HepG2 (cell line): ENCODE measurements around the gene TAPBP. TPM values are rescaled to one million over a fixed set of nuclear protein-coding genes. Genes with fewer than 3 reads are reported as not detected.

Experiments used
- ARNTL ChIP-seq: sonication (generic); formaldehyde crosslinking; IDR thresholded peaks from 2 replicates; pipeline ENCODE4 v1.4.0; 2020; ENCODE audit warnings: mild to moderate bottlenecking, missing genetic modification reagents
- HIVEP1 ChIP-seq: sonication (generic); formaldehyde crosslinking; IDR thresholded peaks from 2 replicates; pipeline ENCODE4 v1.4.0; 2020; ENCODE audit warnings: mild to moderate bottlenecking, missing genetic modification reagents
- KDM1A ChIP-seq: IDR thresholded peaks from 2 replicates; pipeline ENCODE4 v1.6.1; 2016; ENCODE audit warnings: missing compliant biosample characterization
- KLF13 ChIP-seq: sonication (generic); formaldehyde crosslinking; IDR thresholded peaks from 2 replicates; pipeline ENCODE4 v1.4.0; 2020; ENCODE audit warnings: mild to moderate bottlenecking, missing genetic modification reagents
- MTA3 ChIP-seq: sonication (generic); formaldehyde crosslinking; IDR thresholded peaks from 2 replicates; pipeline ENCODE4 v1.4.0; 2020; ENCODE audit warnings: missing genetic modification reagents
- RNF2 ChIP-seq: fragments of 450-650 bp; conservative IDR thresholded peaks from 2 replicates; pipeline ENCODE4 v1.6.1; 2016; ENCODE audit warnings: low read depth
- SNAI1 ChIP-seq: sonication (generic); formaldehyde crosslinking; IDR thresholded peaks from 2 replicates; pipeline ENCODE4 v1.5.0; 2020; ENCODE audit warnings: mild to moderate bottlenecking, missing genetic modification reagents, borderline replicate concordance
- ZNF138 ChIP-seq: sonication (generic); formaldehyde crosslinking; IDR thresholded peaks from 2 replicates; pipeline ENCODE4 v1.5.0; 2020; ENCODE audit warnings: mild to moderate bottlenecking, low read depth, missing genetic modification reagents
- ZNF160 ChIP-seq: sonication (generic); formaldehyde crosslinking; IDR thresholded peaks from 2 replicates; pipeline ENCODE4 v1.8.0; 2022; ENCODE audit warnings: mild to moderate bottlenecking, inconsistent platforms, missing genetic modification reagents
- ZNF253 ChIP-seq: sonication (generic); formaldehyde crosslinking; IDR thresholded peaks from 2 replicates; pipeline ENCODE4 v1.8.0; 2022; ENCODE audit warnings: mild to moderate bottlenecking, missing genetic modification reagents, borderline replicate concordance
- ZNF564 ChIP-seq: sonication (generic); formaldehyde crosslinking; IDR thresholded peaks from 2 replicates; pipeline ENCODE4 v1.8.1; 2023; ENCODE audit warnings: mild to moderate bottlenecking, missing genetic modification reagents
- ZNF703 ChIP-seq: sonication (generic); formaldehyde crosslinking; IDR thresholded peaks from 2 replicates; pipeline ENCODE4 v1.5.1; 2020; ENCODE audit warnings: missing genetic modification reagents, mild to moderate bottlenecking, moderate library complexity, borderline replicate concordance
- ZNF878 ChIP-seq: sonication (generic); formaldehyde crosslinking; IDR thresholded peaks from 2 replicates; pipeline ENCODE4 v1.8.1; 2023; ENCODE audit warnings: mild to moderate bottlenecking, missing genetic modification reagents, moderate library complexity
- polyA plus RNA-seq, 8 experiments: library from polyadenylated mRNA; depleted of rRNA in 3 of 8; stranded (reverse) in 7 of 8; unstranded in 1 of 8; fragments of >200 nt; fragmentation: Illumina TruSeq in 4 of 8; extraction: Trizol in 4 of 8; gene quantifications; 2 replicates each; pipeline versions ENCODE4 v1.2.1 to v1.2.3, GENCODE V29; 2011 to 2016; ENCODE audit warnings: low read depth in 4 of 8, missing spikeins in 1 of 8, mixed read lengths in 1 of 8; ENCODE audit not compliant: insufficient read depth in 1 of 8
- total RNA-seq, 5 experiments: library from RNA; depleted of rRNA; stranded (reverse); fragments of >200 nt; fragmentation: Illumina TruSeq; extraction: Trizol; gene quantifications; 2 replicates each; pipeline ENCODE4 v1.2.3, GENCODE V29; 2016; ENCODE audit warnings: low read depth in 1 of 5
- TF ChIP-seq, protein P1 (sequence below): sonication (generic); formaldehyde crosslinking; IDR thresholded peaks from 2 replicates; pipeline ENCODE4 v1.5.0; 2020; ENCODE audit warnings: mild to moderate bottlenecking, missing genetic modification reagents, moderate library complexity
- TF ChIP-seq, protein P2 (sequence below): fragments of 450-650 bp; IDR thresholded peaks from 2 replicates; pipeline ENCODE4 v1.6.1; 2016
- TF ChIP-seq, protein P3 (sequence below): sonication (generic); formaldehyde crosslinking; conservative IDR thresholded peaks from 2 replicates; pipeline ENCODE4 v1.5.0; 2020; ENCODE audit warnings: missing genetic modification reagents
- TF ChIP-seq, protein P4 (sequence below), 2 experiments: sonication (generic) in 1 of 2; formaldehyde crosslinking in 1 of 2; IDR thresholded peaks; 2 replicates each; pipeline versions ENCODE4 v1.6.1 to v1.9.0; 2014 to 2022; ENCODE audit warnings: antibody characterized with exemption in 1 of 2, borderline replicate concordance in 1 of 2, inconsistent platforms in 1 of 2, low read depth in 1 of 2, missing genetic modification reagents in 1 of 2

TAPBP gene
- total and polyA plus RNA-seq, 2 of the 13 experiments (the other 11 are each of a cell fraction or from before 2014, with no cell fraction given) = 27.4 to 32.3 TPM

DNA sequence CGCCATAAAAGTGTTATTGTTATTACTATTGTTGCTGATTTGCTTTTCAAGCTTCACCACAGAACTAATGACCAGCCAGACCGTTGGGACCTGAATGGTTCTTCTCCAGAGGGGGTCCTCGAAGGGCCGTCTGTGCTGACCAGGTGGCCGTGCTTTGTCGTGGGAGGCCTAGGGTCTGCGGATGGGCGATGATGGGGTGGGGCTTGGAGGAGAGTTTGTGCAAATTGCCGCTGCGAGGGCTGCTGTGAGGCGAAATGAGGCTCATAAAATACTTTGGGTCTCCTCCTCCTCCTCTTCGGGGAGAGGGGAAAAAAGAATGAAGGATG is 9.7 kb upstream of the TAPBP start (continued):
- TF ChIP-seq, protein P1, sequence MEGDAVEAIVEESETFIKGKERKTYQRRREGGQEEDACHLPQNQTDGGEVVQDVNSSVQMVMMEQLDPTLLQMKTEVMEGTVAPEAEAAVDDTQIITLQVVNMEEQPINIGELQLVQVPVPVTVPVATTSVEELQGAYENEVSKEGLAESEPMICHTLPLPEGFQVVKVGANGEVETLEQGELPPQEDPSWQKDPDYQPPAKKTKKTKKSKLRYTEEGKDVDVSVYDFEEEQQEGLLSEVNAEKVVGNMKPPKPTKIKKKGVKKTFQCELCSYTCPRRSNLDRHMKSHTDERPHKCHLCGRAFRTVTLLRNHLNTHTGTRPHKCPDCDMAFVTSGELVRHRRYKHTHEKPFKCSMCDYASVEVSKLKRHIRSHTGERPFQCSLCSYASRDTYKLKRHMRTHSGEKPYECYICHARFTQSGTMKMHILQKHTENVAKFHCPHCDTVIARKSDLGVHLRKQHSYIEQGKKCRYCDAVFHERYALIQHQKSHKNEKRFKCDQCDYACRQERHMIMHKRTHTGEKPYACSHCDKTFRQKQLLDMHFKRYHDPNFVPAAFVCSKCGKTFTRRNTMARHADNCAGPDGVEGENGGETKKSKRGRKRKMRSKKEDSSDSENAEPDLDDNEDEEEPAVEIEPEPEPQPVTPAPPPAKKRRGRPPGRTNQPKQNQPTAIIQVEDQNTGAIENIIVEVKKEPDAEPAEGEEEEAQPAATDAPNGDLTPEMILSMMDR = peak; percentile 53; the same call in 1 of the 2 replicates
- TF ChIP-seq RNF2 (0 out of 2 replicates have a peak, but pooled peaks have one; percentile 2), SNAI1 (CRISPR knock-in tag) (peak; percentile 30; the same call in 1 of the 2 replicates), ZNF253 (0 out of 2 replicates have a peak, but pooled peaks have one; percentile 10), MTA3 (CRISPR knock-in tag) (no peak), ZNF703 (CRISPR knock-in tag) (peak; percentile 56; the same call in 1 of the 2 replicates), ZNF878 (CRISPR knock-in tag) (0 out of 2 replicates have a peak, but pooled peaks have one; percentile 13), KDM1A (no peak), ZNF564 (CRISPR knock-in tag) (peak; percentile 2; the same call in 1 of the 2 replicates), KLF13 (CRISPR knock-in tag) (no peak), ZNF160 (no peak), ZNF138 (CRISPR knock-in tag) (0 out of 2 replicates have a peak, but pooled peaks have one; percentile 14), ARNTL (CRISPR knock-in tag) (peak; percentile 9; the same call in 1 of the 2 replicates), HIVEP1 (CRISPR knock-in tag) (peak; percentile 9; the same call in 1 of the 2 replicates)
- TF ChIP-seq, protein P2, sequence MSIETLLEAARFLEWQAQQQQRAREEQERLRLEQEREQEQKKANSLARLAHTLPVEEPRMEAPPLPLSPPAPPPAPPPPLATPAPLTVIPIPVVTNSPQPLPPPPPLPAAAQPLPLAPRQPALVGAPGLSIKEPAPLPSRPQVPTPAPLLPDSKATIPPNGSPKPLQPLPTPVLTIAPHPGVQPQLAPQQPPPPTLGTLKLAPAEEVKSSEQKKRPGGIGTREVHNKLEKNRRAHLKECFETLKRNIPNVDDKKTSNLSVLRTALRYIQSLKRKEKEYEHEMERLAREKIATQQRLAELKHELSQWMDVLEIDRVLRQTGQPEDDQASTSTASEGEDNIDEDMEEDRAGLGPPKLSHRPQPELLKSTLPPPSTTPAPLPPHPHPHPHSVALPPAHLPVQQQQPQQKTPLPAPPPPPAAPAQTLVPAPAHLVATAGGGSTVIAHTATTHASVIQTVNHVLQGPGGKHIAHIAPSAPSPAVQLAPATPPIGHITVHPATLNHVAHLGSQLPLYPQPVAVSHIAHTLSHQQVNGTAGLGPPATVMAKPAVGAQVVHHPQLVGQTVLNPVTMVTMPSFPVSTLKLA = no peak
- TF ChIP-seq, protein P3, sequence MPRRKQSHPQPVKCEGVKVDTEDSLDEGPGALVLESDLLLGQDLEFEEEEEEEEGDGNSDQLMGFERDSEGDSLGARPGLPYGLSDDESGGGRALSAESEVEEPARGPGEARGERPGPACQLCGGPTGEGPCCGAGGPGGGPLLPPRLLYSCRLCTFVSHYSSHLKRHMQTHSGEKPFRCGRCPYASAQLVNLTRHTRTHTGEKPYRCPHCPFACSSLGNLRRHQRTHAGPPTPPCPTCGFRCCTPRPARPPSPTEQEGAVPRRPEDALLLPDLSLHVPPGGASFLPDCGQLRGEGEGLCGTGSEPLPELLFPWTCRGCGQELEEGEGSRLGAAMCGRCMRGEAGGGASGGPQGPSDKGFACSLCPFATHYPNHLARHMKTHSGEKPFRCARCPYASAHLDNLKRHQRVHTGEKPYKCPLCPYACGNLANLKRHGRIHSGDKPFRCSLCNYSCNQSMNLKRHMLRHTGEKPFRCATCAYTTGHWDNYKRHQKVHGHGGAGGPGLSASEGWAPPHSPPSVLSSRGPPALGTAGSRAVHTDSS = no peak
- TF ChIP-seq, protein P4, sequence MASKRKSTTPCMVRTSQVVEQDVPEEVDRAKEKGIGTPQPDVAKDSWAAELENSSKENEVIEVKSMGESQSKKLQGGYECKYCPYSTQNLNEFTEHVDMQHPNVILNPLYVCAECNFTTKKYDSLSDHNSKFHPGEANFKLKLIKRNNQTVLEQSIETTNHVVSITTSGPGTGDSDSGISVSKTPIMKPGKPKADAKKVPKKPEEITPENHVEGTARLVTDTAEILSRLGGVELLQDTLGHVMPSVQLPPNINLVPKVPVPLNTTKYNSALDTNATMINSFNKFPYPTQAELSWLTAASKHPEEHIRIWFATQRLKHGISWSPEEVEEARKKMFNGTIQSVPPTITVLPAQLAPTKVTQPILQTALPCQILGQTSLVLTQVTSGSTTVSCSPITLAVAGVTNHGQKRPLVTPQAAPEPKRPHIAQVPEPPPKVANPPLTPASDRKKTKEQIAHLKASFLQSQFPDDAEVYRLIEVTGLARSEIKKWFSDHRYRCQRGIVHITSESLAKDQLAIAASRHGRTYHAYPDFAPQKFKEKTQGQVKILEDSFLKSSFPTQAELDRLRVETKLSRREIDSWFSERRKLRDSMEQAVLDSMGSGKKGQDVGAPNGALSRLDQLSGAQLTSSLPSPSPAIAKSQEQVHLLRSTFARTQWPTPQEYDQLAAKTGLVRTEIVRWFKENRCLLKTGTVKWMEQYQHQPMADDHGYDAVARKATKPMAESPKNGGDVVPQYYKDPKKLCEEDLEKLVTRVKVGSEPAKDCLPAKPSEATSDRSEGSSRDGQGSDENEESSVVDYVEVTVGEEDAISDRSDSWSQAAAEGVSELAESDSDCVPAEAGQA (IDR thresholded peaks at IDR 0.05; ENCODE audit: low read depth) = no peak
- TF ChIP-seq, protein P4 (CRISPR knock-in tag; IDR thresholded peaks at IDR 0.05; ENCODE audit: borderline replicate concordance) = no peak
